Hippocampal formation (tissue), 2 donors: ENCODE measurements around the gene YARS2.
A peak's percentile ranks its signal among the peaks of the same experiment; 100 is the strongest.

Experiments used
- DNase-seq, 2 donors: peaks; one replicate each; lab custom pipeline; 2025; lab: John Stamatoyannopoulos, UW

YARS2 gene

DNA sequence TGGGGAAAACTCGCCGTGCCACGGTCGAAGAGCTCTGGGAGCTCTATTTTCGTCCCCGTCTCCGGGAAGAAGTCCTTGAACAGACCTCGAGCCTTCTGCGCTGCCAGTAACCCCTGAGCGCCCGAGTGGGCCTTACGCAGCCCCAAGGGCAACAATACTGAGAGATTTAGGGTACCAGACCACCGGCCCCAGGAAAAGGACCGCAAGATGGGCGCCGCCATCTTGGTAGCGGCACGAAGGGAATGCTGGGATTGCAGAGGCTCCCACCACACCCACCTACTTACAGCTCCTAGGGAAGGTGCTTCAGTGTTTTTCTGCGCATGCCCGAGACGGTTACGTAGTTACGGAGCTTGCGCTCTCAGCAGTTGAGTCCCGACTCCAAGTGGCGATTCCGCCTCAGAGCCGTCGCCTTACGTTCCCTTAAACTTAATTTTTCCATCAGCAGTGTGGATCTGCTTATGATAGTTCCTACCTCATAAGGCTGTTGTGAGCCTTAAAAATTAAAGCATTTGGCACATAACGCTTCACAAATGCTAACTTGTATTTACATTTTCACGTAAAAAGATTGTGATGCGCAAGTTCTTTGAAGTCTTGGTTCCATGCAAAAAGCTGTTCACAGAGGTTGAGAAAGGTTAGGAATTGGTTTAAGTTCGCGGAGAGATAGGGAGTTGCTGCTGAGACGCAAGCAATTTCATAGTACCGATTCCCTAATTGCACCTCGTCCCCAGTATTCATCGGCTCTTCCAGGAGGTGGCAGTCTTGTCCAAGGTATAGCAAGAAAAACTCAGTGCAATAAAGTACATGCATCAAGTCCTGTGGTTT is at the start of gene YARS2:
TSS of gene YARS2 (minus strand) at position 244 of the 822 bp plus-strand sequence. CDS start at position 221, 23 bp downstream.
- peak; percentile 88 to 91 for DNase-seq

DNA sequence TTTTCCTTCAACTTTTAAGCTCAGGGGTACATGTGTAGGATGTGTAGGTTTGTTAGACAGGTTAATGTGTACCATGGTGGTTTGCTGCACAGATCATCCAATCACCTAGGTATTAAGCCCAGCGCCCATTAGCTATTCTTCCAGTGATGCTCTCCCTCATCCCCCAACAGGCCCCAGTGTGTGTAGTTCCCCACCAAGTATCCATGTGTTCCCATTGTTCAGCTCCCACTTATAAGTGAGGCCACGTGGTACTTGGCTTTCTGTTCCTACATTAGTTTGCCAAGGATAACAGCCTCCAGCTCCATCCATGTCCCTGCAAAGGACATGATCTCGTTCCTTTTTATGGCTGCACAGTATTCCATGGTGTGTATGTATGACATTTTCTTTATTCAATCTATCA is 48.6 kb upstream of the YARS2 start:
- DNase-seq = no peak

DNA sequence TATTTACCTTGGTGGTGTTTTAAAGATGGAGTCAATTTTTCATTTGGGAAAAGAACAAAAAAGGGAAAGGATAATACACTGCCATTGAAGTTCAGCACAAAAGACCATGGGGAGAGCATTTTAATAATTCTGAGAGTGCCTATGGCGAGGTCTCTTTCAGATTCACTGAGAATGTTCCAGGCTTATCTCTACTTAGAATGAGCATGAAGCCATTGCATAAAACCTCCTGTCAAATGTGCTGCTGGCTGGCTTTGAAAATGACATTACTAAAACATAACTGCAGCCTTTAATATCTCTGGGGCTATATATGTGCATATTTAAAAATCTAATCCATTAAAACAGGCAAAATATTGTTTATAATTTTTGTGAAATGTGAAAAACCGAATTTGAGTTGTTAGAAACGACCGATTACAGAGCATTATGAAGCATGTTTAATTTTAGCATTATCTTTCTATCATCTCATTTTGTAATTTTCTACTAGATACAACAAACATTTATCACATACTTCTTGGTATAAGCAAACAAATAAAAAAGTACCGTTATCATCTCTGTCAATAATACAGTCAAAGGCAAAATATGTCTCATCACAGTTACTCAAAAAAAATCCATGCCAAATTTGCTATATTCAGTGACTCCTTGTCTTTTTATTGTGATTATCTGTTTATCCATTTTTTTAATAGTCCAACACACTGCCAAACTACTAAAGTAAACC is 45.7 kb upstream of the YARS2 start:
- DNase-seq = no peak

DNA sequence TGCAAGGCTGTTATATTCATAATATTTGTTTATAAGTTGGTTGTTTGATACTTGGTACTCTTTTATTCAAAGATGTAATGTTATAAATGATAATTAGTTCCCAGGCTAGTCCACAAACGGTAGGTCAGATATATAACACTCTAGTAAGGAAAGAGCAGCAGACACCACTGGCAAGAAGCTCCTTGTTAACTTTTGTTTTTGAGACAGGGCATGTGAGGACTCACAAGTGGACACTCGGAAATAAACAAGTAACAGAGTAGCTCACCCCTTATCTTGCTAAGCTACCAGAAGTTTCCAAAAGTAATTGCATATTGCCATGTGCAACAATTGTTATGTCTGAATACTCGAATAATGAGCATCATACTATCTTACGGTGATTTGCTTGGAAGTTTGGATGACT is 38.6 kb upstream of the YARS2 start:
- no peak for DNase-seq

DNA sequence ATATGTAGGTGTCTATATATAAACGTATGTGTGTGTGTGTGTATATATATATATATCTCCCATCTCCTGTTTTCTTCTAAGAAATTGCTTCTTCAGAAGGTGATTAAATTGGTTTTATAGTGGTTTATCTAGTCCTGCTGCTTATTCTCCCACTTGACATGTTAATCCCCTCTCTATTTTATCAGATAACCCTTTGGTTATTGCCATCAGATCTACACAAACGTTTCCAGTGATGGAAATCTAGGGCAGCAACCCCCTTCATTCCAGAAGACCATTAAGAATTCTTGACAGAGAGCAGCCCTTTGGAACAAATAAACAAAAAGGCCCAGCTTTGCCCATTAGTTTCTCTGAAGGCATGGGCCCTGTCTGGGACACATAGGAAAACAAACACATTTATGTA is 34.2 kb upstream of the YARS2 start:
- DNase-seq = no peak

DNA sequence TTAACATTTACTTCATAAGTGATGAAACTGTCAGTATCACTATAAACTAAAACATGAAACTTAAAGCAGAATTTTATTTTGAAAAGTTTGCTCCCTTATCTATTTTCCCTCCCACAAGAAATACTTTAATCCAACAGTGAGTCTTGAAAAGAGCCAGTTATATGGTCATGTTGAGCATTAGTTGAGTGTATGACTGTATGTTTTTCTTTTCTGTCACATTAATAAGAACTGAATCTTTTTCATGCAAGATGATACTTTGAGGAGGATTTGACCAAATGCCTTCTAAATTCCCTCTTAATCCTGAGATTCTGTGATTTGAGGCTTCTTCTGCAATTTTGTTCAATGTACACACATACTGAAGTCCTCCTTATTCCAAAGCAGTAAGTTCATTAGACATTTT is 33.7 kb upstream of the YARS2 start:
- no peak for DNase-seq

DNA sequence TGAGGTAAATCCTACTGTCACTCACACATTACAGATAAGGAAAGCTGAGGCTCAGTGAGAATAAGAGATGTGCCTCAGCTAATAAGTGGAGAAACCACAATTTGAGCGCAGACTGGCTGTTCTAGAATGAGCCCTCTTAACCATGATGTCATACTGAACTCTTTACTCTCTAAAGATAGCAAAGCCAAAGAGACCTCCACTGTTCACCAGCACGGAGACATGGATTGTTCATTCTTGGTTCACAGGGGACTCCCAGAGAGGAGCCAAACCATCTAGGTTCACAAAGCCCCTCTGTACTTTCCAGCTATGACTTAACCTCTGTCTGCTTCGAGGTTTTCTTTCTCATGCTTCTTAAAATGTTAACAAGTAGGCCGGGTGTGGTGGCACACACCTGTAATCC is 32.7 kb upstream of the YARS2 start:
- no peak for DNase-seq

DNA sequence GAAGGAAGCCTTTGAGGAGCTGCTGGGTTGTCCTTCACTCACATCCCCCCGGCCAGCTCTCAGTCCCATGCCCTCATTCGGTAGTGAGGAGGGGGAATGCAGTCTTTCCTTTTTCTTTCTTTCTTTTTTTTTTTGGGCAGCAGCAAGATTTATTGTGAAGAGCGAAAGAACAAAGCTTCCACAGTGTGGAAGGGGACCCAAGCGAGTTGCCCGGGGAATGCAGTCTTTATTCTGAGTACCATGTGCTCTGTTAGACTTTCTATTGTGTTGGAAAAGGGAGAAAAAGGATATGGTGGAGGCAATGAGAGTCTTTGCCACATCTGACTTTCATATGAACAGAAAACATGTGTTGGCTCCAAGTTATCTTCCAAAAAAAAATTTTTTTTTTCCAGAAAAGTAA is 29.9 kb upstream of the YARS2 start:
- DNase-seq = no peak

DNA sequence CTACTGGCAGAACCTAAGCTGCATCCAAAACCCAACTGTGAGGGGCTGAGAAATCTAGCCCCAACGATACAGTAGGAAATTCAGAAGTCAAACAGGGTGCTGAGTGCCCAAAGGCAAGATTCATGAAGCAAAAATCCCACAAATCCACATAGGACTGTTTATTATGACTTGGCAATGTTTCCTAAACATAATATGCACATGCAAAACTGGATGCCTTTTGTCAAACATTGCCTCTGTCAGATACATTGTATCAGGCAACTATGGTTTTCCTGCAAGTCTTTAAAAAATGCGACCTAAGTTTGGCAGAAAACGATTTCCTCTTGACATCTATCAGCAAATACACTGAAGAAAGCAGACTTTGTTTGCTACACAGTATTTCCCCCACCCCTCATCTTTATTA is 27.3 kb upstream of the YARS2 start:
- no peak for DNase-seq

DNA sequence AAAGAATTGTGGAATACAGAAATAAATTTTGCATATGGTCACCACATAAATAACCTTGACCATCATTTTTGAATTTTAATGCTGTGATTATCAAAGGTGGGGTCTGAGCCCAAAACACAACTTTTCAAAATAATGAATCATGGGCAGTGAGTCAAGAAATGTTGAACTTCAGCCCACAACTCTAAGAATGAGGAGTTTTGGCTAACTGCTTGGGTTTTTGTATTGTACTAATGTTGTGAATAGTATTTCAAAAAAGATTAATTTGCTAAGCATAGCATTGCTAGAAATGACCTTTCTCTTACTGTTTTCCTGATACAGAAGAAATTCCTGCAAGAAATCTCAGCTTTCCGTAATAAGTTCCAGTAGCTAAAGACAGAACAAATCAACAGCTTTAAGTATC is 24.4 kb upstream of the YARS2 start:
- DNase-seq = no peak

DNA sequence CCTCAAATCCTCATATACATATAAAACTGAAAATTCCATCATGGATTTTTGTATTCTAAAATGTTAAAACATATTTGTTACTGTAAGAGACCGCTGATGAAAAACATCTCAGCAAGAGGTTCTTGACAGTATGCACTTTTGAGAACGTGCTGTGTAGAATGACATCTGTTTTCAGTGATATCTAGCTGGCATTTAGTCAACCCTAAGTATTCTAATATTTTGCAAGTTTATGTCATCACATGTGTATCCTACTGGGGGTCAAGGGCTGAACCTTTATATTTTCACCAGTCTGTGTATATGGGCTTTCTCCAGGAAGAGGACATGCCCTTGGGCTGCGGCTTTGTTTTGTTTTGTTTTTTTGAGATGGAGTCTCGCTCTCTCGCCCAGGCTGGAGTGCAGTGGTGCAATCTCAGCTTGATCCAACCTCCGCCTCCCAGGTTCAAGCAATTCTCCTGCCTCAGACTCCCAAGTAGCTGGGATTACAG is 22.0 kb upstream of the YARS2 start:
- DNase-seq = no peak

DNA sequence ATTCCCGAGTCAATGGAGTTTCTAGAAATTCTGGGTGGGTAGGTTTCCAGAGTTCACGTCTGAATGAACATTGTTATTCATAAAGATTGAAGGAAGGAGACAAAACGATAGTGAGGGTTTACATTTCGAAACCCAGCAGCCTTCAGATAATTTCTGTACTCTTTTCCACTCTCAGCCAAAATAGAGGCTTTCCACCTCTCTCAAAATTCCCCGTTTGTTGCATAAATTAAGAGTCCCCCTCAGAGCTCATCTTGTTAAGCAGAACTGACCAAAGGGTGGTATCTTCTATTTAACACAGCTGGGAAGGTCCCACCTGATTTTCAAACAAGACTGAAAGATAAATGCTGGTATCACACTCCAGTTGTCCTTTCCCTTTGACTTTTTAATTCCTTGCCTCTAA is 21.5 kb upstream of the YARS2 start:
- no peak for DNase-seq

DNA sequence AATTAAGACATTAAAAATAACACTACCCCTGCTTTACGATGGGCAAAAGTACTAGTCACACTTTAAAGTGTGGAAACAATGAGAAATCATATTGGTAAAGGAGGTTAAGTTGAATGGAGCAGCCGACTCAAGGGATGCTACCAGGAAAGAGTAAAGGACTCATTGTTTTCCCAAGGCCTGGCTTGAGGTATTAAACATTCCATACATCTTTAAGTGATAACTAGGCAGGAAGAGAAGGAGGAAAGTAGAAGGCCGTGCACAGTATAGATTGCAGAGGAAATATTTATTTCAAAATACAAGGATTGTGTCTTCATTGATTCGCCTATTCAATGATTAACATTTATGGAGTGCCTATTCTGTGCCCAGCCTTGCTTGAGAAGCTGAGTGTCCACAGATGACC is 20.6 kb upstream of the YARS2 start:
- no peak for DNase-seq

DNA sequence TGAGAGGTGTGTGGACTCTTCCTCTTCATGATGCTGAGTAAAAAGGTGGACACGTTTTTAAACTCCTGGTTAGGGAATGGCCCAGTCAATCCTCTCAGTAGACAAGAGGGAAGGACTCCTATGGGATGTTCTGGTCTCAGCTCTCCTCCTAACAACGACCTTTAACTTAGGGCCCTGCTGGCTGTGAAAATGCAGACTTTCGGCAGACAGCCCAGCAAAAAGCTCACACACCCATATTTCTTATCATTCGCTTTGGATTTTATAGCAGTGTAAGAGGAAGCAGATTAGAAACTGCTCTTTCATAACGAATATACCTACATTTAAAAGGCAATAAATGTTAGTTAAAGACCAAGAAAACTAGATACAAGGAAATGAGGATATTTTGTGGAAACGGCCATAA is 18.0 kb upstream of the YARS2 start:
- DNase-seq = no peak

DNA sequence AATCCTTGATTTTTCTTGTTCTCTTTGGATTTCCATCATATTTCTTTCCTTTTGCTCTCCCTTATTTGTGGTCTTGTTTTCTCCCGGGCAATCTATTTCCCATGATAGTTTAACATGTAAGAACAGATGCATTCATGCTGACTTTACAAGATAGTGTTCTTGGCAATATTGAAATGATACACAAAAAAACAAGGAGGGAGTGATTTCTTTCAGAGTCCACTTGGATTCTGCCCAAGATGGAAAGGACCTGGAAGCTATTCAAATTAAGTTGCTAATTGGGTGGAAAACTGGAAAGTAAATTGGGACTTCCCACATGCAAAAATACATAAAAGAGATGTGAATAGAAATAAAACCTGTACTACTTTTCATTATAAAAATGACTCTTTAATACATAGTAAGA is 14.4 kb upstream of the YARS2 start:
- no peak for DNase-seq

DNA sequence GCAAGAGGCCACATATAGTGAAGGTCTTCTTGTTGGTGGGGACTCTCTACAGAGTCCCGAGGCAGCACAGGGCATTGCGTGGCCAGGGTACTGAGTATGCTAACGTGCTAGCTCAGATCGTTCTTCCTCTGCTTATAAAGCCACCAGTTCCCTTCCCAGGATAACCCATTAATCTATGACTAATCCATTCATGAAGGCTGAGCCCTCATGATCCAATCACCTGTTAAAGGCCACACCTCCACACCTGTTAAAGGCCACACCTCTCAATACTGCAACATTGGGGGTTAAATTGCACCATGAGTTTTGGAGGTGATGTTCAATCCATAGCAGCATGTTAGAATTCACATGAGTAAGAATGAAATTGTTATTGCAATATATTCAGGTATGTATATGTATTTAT is 12.8 kb upstream of the YARS2 start:
- no peak for DNase-seq

DNA sequence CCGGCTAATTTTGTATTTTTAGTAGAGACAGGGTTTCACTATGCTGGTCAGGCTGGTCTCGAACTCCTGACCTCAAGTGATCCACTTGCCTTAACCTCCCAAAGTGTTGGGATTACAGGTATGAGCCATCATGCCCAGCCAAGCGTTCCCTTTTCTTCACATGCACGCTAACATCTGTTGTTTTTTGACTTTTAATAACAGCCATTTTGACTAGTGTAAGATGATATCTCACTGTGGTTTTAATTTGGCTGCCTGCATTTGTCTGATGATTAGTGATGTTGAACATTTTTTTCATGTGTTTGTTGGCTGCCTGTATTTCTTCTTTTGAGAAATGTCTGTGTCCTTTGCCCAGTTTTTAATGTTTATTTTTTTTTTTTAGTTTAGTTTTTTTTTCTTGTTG is 10.2 kb upstream of the YARS2 start:
- no peak for DNase-seq

DNA sequence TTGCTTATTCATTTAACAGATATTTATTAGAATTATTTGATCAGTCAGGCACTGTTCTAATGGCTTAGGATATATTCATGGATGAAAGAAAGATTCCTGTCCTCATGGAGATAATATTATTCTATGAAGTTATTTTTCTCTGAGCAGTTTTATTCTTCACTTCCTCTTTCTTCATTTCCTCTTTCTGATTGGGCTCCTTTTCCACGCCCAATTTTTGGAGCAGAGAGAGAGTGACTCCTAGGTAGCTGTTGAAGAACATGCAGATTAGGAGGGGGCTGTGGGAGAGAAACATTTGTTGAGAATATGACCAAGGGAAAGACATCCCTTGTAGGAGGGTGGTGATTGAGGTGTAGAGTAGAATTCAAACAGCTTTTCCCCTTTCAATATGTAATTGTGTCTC is 6.0 kb upstream of the YARS2 start:
- no peak for DNase-seq

DNA sequence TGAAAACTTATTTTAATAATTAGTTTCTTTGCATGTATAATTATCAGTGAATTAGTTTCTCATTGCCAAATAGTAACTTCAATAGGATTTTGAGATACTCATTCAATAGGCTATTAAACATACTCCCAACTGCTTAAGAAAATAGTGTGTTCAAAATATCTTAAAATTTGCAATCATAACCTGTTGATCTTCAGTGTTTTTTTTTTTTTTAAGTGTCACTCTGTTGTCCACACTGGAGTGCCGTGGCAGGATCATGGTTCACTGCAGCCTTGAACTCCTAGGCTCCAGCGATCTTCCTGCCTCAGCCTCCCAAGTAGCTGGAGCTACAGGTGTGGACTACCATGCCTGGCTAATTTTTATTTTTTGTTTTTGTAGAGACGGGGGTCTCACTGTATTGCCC is 1.5 kb upstream of the YARS2 start:
- DNase-seq = no peak

DNA sequence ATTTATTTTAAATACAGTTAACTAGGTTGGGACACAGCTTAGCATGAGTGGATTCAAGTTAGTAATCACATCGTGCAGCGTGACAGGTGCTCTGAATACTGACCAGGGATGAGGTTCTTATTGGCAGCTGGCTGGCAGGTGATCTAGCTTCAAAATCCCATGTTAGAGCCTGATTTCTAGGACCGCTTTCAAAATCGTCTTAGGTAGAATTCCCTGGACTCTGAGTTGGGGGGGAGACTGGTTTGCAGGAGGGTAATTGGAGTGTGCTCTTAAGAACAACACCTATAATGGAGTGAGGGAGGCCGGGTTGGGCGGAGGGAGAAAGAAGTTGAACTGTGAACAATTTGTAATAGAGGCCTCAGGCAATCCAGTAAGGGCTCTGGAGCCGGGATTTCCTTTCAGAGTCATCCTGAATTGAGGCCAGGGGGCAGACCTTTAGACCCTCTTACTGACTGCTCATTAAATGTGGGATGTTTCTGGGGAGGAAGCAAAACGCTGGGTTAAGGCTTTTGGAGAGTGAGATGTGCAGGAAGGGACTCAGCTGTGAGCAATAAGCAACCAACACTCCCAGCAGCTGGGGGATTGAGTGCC is 874 bp upstream of the YARS2 start:
- DNase-seq = no peak

DNA sequence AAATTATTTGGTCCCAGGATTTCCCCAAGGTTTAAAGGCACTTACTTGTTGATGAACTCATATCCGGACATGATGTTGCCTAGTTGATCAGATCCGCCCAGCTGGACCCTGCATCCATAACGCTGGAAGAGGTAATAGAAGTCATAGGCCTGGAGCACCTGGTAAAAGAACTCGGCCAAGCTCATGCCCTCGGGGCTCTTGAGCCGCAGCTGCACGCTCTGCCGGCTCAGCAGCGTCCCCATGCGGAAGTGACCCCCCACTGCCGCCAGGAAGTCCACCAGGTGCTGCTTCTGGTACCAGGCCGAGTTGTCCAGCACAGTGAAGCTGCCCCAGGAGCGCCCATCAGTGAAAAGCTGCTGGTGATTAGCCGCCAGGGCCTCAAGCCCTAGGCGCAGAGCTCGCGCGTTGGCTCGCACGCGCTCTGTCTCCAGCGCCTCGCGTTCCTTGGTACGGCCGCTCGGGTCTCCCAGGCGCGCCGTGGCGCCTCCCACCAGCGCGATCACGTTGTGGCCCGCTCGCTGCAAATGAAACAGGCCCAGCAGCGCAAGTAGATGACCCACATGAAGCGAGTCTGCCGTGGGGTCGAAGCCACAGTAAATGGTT is 545 bp downstream of the YARS2 start:
- DNase-seq = peak; percentile 38 to 55

DNA sequence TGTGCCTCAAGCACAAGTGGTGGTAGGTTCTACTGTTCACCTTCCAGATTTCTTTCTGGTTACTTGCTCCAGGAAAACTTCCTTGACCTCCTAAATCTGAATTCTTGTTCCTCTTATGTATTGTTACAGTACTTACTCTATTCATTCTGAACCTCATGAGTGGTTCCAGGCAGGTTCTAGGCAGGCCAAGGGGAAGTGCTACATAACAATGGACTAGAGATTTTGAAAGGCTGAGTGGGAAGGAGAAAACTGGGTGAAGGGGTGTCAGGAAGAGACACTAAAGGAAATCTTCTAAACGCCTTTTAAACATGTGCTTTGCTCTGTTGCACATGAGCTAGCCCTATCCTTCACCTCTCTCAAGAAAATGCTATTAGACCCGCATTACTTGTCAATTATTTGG is 1.6 kb downstream of the YARS2 start:
- DNase-seq = no peak

DNA sequence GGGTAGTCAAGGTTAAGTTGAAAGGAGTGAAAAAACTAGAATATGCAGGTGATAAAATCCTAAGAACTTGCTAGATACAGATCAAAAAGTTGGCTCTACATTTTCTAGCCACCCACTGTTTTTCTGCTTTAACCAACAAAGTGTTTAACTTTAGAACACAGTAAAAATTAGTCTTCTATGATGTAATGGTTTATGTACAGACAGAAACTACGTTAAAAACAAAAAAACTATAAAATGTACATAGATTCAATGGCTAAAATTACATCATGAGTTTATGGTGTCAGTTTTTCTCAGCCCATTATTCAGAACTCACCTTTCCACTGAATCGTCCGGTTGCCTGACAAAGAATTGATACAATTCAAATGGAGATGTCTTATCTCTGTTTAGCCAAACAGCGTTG is 2.1 kb downstream of the YARS2 start:
- DNase-seq = no peak
